SK-N-MC (cell line): Measurements from ENCODE around the gene XKR7.

ENCODE experiments used
- EZH2 ChIP-seq: fragments of 200-600 bp; sonication (generic); IDR thresholded peaks from one replicate; pipeline ENCODE4 v1.6.1; 2017; ENCODE audit warnings: antibody characterized with exemption
- POLR2AphosphoS5 ChIP-seq: IDR thresholded peaks from 2 replicates; pipeline ENCODE4 v1.6.1; 2012; ENCODE audit warnings: mild to moderate bottlenecking, low read depth, low read length, borderline replicate concordance

GRCh38 chr20:31923388-31924331 is 44.3 kb upstream of the XKR7 start:
- TF ChIP-seq EZH2 (no peak), POLR2AphosphoS5 (no peak)
